Effector memory CD4-positive, alpha-beta T cell (primary cell): ENCODE measurements around the gene BTBD1.

ENCODE experiments used
- DNase-seq, 3 donors: peaks; one replicate each; pipeline ENCODE4 v3.0.0-alpha.2; 2020
- H3K27ac ChIP-seq: 2 replicates; pipeline ENCODE4 v1.7.0; 2013; ENCODE audit warnings: mild to moderate bottlenecking, low read length, moderate library complexity; ENCODE audit not compliant: insufficient read depth, poor library complexity, severe bottlenecking
- H3K27me3 ChIP-seq: replicated peaks from 2 replicates; pipeline ENCODE4 v1.7.0; 2013; ENCODE audit warnings: mild to moderate bottlenecking, low read length; ENCODE audit not compliant: insufficient read depth, control insufficient read depth, poor library complexity, severe bottlenecking
- H3K36me3 ChIP-seq: 2 replicates; pipeline ENCODE4 v1.7.0; 2013; ENCODE audit warnings: mild to moderate bottlenecking, low read length, moderate library complexity; ENCODE audit not compliant: control insufficient read depth, insufficient read depth
- H3K4me1 ChIP-seq: 2 replicates; pipeline ENCODE4 v1.7.0; 2013; ENCODE audit warnings: low read length, mild to moderate bottlenecking; ENCODE audit not compliant: control insufficient read depth, insufficient read depth, poor library complexity, severe bottlenecking
- H3K4me3 ChIP-seq: 2 replicates; pipeline ENCODE4 v1.7.0; 2013; ENCODE audit warnings: low read length, low read depth, mild to moderate bottlenecking; ENCODE audit not compliant: insufficient read depth, poor library complexity, severe bottlenecking
- H3K9me3 ChIP-seq: 2 replicates; pipeline ENCODE4 v1.7.0; 2013; ENCODE audit warnings: mild to moderate bottlenecking, low read length, moderate library complexity; ENCODE audit not compliant: control insufficient read depth

BTBD1 gene

DNA sequence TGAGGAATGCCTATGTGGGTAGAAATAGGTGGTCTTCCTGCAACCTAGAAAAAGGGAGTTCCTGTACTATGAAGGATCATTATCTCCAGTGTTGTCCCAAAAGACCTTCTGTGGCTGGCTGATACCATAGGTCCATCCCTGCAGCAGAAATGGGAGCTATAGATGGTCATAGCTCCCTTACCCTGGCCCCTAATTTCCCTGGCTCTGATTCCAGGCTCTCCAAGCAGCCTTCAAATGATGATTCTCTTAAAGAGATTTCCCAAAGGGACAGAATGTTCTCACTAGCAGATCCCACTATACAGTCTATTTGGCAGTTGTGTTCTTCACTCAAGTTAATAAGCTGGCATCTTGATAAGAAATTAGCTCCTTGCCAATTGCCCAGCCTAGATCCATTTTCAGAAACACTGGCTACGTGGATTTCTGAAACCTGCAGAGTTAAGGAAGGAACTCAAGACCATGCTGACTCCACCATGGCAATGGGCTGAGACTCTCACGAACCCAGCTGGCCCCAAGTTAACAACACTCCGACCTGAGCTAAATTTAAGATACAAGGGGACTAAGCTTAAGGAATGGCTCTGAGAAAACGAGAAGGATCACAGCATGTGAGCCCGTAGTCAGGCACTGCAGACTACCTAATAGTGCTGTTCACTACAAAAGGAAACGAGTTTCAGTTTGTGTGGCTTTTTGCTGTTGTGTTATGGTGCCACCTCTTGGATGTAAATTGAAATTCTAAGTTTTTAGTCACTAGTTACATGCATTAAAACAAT is 67.0 kb downstream of the BTBD1 start:
- no peaks in the 10 kb centered on the region for H3K27me3 ChIP-seq
- peaks cover 4% of the 10 kb centered on the region for H3K36me3 ChIP-seq
- peak overlapping the region; percentile 42 for H3K27ac ChIP-seq
- H3K9me3 ChIP-seq: no peaks in the 10 kb centered on the region
- peaks cover 7% of the 10 kb centered on the region for H3K4me1 ChIP-seq
- peak overlapping the region; percentile 35 for H3K4me3 ChIP-seq
- DNase-seq: no peak

DNA sequence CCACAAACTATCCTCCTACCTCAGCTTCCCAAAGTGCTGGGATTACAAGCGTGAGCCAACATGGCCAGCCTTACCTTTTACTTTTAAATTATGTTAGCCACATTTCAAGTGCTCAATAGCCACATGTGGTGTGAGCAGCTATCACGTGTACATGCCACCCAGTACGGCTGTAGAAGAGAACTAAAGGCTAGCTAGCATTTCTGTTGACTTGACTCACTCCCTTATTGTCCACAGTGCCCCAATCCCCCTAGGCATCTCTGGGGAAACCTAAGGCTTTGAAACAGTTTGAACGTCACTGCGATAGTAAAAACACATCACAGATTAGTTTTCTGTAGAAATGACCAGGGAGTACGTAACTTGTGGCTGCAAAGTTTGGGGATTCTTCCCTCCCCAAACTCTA is 67.6 kb downstream of the BTBD1 start:
- no peaks in the 10 kb centered on the region for H3K36me3 ChIP-seq
- no peak overlapping the region for H3K27ac ChIP-seq
- H3K27me3 ChIP-seq: no peaks in the 10 kb centered on the region

DNA sequence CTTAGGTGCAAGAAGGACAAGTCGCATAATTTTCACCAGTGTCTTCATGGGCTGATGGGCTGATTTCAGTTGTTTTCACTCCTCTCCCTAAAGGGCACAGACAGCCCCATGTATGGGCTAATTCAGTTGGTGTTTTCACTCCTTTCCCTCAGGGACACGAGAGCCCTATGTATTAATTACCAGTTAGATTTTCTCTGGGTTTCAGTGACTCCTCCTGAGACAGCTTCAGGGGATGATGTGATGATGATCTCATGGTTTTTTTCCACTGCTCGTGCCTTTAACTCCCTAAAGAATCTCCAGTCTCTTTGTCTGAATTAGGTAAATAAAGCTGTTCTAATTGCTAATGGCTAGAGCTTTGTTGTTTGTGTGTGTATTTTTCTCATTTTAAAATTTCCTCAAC is 71.1 kb downstream of the BTBD1 start:
- Histone ChIP-seq H3K27ac (no peak overlapping the region), H3K27me3 (no peaks in the 10 kb centered on the region), H3K9me3 (no peaks in the 10 kb centered on the region), H3K4me1 (peaks cover 7% of the 10 kb centered on the region), H3K36me3 (no peaks in the 10 kb centered on the region), H3K4me3 (no peak overlapping the region)
- no peak for DNase-seq

More for the DNA sequence above, 67.6 kb downstream of the BTBD1 start:
- Histone ChIP-seq H3K4me1 (peaks cover 7% of the 10 kb centered on the region), H3K9me3 (no peaks in the 10 kb centered on the region), H3K4me3 (no peak overlapping the region)
- DNase-seq: no peak

DNA sequence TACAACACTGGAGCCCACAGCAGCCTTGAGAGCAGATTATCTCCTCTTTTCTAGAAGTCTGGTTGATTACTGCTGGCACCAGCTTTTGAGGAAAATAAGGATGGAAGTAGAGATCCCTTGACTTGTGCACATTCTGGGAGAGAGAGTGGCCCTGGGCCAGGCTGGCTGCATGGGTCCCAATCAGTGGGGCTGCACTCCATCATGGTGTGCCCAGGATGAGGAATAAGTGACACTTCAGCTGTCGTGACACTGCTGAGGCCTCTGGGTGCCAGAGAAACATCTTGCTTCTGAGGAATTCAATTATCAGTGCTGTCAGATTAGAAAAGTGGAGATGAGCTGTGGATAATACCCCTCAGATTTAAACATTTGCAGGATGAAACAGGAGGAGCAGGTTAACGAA is 72.0 kb downstream of the BTBD1 start:
- H3K4me1 ChIP-seq: peaks cover 5% of the 10 kb centered on the region
- no peak for DNase-seq
- H3K4me3 ChIP-seq: no peak overlapping the region
- H3K27ac ChIP-seq: no peak overlapping the region
- no peaks in the 10 kb centered on the region for H3K9me3 ChIP-seq
- H3K27me3 ChIP-seq: no peaks in the 10 kb centered on the region
- no peaks in the 10 kb centered on the region for H3K36me3 ChIP-seq

DNA sequence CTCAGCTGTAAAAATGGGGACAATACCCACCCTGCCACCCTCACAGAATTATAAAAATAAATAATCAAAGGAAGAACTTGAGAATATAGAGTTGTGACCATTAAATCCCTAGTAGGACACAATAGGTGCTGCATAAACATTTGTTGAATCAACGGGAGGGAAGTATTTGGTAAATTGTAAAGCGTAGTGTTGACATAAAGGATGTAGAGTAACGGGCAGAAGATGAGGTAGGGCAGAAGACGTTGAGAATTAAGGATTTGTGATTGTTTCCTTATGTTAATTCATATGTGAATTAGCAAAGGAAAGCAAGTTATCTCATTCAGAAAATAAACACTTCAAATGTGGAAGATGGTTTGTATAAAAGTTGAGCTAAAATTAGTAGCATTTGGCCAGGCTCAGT is 73.9 kb downstream of the BTBD1 start:
- H3K4me1 ChIP-seq: no peaks in the 10 kb centered on the region
- no peaks in the 10 kb centered on the region for H3K9me3 ChIP-seq
- H3K27ac ChIP-seq: no peak overlapping the region
- H3K4me3 ChIP-seq: no peak overlapping the region
- no peak for DNase-seq
- H3K27me3 ChIP-seq: no peaks in the 10 kb centered on the region
- peaks cover 13% of the 10 kb centered on the region for H3K36me3 ChIP-seq

DNA sequence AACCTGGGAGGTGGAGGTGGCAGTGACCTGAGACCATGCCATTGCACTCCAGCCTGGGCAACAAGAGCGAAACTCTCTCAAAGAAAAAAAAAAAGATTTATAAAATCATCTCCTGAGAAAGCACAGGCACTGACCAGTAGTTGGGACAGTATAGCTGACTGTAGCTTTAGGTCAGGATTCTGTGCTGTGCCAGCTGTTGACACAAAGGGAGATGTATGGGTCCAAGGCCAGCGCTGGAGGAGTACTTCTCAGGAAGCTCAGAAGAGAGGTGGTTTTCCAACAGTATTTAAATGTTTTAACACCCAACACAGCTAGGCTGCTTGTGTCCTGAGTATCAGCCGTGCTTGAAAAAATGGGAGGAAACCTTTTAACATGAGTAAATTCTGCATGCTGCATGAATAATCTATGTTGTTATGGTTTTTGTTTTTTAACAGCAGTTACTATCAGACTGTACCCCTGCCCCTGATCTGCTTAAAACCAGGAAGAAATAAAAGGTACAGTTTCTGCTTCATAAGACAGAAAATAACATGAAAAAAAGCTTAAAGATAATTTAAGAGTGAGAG is 74.5 kb downstream of the BTBD1 start:
- H3K36me3 ChIP-seq: peaks cover 13% of the 10 kb centered on the region
- no peak overlapping the region for H3K4me3 ChIP-seq
- no peaks in the 10 kb centered on the region for H3K27me3 ChIP-seq
- H3K9me3 ChIP-seq: no peaks in the 10 kb centered on the region
- DNase-seq: no peak
- no peaks in the 10 kb centered on the region for H3K4me1 ChIP-seq
- H3K27ac ChIP-seq: no peak overlapping the region

DNA sequence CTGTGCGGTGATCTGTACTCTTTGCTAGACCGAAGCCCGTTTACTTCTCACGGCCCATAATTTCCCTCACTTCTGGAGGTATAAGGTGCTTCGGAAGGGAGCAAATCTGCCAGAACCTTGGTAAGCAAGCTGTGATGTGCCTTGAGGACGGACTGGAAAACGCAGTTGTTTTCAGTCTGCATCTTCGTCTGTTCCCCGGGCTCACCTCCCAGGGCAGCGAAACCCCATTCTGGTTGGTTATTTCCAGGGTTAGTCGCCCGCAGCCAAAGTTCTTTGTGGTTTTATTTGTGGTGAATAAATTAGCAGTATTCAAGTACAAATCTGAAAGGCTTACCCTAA is 80.6 kb downstream of the BTBD1 start:
- Histone ChIP-seq H3K4me3 (peak overlapping the region; percentile 75), H3K9me3 (no peaks in the 10 kb centered on the region), H3K27me3 (no peaks in the 10 kb centered on the region), H3K27ac (peak overlapping the region; percentile 64), H3K36me3 (peaks cover 13% of the 10 kb centered on the region), H3K4me1 (no peaks in the 10 kb centered on the region)
- DNase-seq: peak in 2 of 3 donors; percentile 9 to 18

DNA sequence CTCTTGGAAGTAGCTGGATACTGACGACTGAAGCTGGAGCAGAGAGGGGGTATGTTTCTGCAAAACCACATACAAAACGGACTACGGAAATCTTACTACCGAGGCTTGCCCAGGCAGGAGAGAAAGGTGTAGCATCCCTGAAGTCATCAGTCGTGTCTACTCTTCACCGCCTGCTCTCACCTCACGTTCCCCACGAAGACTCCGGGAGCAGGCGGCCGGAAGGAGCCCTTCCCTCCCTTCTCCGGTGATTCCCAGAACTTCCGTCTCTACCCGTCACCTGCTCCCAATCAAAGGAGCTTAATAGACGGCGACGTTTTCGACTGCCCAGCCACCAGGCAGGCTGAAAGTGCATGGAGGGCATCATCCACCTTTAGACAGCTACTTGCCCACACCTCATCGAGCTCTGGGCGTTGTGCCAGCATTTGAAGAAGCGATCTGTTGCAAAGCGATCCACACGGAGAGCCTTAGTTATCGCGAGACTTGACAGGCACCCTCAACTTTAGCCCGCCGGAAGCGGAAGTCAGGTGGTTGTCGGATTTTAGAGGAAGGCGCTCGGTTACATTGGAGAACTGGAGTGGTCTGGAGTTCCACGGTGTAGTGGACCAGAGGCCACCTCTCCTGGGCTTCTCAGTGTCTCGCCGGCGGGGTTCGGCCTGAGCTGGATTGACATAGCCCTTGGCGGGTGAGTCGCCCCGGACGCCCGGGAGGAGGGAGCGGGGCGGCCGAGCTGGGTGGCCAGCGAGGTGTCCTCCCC is 81.2 kb downstream of the BTBD1 start, which contains the start of gene RAMAC:
Gene RAMAC, plus strand, starts transcription at position 523 of the 754 bp plus-strand sequence. CDS start 2,809 bp downstream, outside the sequence.
- Histone ChIP-seq H3K9me3 (no peaks in the 10 kb centered on the region), H3K27me3 (no peaks in the 10 kb centered on the region), H3K36me3 (peaks cover 13% of the 10 kb centered on the region), H3K4me1 (no peaks in the 10 kb centered on the region), H3K27ac (peak within 1 kb of the TSS; percentile 64), H3K4me3 (peak within 1 kb of the TSS; percentile 75)
- DNase-seq: peak; percentile 85 to 90 (median 87)

DNA sequence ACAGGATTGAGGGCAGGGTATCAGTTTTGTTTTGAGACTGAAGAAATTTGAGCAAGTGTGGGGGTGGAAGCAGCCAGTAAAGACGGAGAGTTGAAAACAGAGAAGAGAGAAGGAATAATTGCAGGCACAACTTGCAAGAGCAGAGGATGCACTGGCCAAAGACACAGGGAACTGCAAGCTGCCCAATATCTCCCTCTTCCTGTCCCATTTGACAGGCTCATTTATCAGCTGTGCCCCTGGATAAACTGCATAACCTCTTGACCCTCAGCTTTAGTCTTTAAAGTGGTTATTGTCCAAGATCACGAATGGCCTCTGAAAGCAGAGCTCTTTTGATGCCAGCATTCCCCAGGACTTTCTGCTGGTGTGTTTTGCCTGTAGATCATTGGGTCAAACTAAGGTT is 86.1 kb downstream of the BTBD1 start:
- Histone ChIP-seq H3K9me3 (no peaks in the 10 kb centered on the region), H3K4me1 (no peaks in the 10 kb centered on the region), H3K27me3 (no peaks in the 10 kb centered on the region), H3K4me3 (no peak overlapping the region), H3K36me3 (no peaks in the 10 kb centered on the region), H3K27ac (no peak overlapping the region)
- no peak for DNase-seq

DNA sequence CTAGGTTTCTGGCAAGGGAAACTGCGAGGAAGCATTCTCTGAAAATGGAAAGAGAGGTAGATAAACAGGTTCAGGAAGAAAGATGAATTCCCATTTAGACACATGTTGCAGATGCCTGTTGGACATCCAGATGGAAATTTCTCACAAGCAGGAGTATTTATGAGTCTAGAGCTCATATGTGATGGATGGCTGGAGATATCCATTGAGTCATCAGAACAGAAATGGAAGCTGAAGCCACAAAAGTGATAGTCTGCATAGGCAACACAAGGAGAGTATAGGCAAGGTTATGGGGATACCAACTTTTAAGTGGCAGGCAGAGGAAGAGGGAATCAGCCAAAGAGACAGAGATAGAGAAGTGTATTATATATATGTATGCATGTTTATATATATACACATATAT is 87.3 kb downstream of the BTBD1 start:
- DNase-seq: no peak

More for the DNA sequence above, 87.3 kb downstream of the BTBD1 start:
- Histone ChIP-seq H3K4me3 (no peak overlapping the region), H3K4me1 (no peaks in the 10 kb centered on the region), H3K27ac (no peak overlapping the region), H3K27me3 (no peaks in the 10 kb centered on the region), H3K36me3 (no peaks in the 10 kb centered on the region), H3K9me3 (no peaks in the 10 kb centered on the region)
